GM19438 (cell line): ENCODE measurements around the gene ASCC2.

ENCODE experiments used
- ATAC-seq: cut with Tn5 transposase; IDR thresholded peaks from one replicate; pipeline ENCODE4 v1.9.1; 2021; ENCODE audit warnings: low read depth; ENCODE audit not compliant: unreplicated experiment

Gene ASCC2

DNA sequence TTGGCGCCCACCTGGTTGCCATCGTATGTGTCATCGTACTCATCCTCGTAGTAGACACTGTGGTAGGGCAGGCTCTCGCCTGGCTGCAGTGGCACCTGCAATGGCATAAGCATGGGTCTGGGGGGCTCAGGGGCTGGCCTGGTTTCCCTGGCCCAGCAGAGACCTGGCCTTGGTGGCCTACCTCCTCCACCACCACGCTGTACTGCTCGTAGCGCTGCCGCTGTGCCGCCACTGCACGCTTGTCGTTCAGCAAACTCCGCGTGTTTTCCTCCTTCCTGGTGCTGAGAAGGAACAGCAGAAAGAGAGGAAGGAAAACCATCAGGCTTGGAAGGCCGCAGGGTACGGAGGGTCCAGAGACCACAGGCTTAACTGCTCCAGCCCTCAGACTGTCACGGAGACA lies 44.7 kb downstream of the ASCC2 start:
- no peak for ATAC-seq

DNA sequence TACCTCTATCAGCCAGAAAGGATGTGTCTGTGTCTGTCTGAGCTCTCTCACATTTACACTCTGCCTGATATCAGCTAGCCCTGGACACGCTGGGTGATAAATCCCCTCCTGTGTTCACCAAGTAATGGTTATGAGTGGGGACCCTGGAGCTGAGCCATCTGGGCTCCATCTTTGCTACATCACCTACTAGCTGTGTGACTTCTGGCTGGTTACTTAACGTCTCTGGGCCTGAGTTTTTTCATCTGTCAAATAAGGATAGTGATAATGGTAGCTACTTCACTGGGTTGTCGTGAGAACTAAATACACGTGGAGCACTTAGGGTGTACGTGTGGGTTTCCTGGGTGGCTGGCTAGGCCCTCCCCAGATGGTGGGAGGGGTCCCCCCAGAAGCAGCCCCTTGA lies 48.0 kb downstream of the ASCC2 start:
- no peak for ATAC-seq

DNA sequence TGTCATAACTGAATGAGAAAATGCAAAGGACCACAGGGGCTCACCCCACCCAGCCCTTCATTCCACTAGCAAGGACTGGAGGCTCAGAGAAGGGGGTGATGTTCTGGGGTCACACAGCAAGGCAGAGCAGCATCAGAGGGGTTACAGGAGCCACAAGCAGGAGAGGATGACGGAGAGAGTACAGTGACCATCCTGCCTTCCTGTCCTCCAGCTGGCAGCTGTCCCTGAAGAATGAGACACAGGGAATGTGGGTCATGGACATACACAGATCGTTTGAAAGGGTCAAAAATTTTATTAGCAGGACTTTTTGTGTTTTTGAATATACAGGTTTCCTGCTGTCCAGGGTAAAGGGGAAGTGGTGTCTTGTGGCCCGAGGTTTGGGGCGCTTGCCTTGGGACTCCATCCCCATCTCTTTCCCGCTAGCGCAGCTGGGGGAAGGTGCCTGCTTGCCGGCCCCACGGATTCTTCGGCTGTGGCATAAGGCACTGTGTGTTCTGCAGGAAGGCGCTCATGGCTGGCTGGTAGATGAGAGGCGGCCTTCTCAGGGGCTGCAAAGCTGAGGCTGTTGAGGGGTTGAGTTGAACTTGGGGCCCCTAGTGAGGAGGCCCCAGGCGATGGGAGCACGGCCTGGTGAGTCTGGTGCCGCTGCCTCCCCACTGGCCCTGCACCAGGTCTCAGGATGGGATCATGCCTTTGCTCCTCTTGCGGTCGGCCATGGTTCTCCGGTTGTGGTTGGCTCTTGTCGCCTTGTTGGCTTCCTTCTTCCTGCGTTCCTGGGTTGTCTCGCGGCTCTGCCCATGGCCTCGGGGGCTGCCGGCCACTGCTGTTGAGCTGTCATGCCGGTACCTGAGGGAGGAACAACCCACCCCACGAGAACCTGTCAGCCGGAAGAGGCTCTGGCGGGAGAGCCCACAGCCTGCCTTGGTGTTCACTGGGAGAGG lies 49.5 kb downstream of the ASCC2 start:
- no peak for ATAC-seq

GRCh38 chr22:29787371-29787980 lies 50.6 kb downstream of the ASCC2 start:
- no peak for ATAC-seq

- no peak for ATAC-seq
Observed at GRCh38 chr22:29786031-29786430, 52.0 kb downstream of the ASCC2 start.

GRCh38 chr22:29784451-29785361 lies 53.4 kb downstream of the ASCC2 start:
- ATAC-seq = no peak

GRCh38 chr22:29782061-29782845 lies 55.8 kb downstream of the ASCC2 start:
- no peak for ATAC-seq

GRCh38 chr22:29780748-29781676 lies 57.1 kb downstream of the ASCC2 start:
- ATAC-seq = no peak

DNA sequence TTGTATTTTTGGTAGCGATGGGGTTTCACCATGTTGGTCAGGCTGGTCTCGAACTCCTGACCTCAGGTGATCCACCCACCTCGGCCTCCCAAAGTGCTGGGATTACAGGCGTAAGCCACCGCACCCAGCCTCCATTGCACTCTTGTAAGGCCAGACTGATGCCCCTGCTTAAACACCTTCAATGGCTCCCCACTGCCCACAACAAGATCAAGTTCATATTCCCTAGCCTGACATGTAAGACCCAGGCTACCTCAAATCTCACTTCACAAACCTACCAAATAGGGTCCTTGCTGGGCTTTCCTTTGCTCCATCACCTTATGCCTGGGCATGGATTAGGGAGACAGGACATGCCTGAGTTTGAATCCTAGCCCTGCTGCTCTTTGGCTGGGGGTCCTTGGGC lies 57.9 kb downstream of the ASCC2 start:
- ATAC-seq = no peak

- no peak for ATAC-seq
Observed at GRCh38 chr22:29773233-29773632, 64.8 kb downstream of the ASCC2 start.

DNA sequence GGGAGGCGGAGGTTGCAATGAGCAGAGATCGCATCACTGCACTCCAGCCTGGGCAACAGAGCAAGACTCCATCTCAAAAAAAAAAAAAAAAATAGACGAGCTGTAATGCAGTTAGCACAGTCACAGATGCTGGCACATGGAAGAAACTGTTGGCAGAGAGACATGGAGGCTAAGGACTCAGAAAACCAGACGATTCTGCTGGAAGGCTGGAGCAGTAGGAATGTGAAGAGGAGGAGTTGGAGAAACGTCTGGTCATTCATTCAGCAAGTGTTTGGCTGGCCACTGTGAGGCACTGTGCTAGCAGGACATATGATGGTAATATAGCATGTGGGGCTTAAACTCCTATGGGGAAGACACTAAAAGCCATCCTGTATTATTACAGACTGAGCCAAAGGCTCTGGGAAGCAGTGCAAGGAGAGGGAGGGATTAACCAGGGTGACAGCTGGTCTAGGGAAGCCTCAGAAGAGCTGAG lies 65.9 kb downstream of the ASCC2 start:
- ATAC-seq = no peak

DNA sequence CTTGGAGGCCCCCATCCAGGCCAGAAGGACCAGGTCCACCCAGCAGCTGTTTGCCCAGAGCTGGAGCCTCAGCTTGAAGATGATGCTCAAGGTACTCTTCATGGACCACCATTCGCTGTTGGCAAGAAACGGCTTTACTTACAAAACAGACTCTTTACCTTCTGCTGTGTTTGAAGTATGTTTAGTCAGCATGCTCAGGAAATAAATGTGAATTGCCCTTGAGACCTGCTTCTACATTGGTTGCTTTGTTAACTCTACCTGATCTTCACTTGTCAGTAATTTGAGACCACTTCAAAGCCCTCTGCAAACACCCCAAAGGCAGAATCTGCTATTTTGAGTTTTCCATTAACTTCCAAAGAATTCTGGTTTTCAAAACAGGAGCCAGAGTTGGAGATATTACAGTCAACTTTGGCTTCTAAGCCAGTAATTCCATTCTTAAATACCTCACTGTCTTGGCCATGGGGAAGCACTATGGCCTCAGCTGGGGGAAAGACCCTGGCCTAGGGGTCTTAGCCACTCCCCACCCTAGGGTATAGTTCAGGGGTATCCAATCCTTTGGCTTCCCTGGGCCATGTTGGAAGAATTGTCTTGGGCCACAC lies 68.3 kb downstream of the ASCC2 start:
- no peak for ATAC-seq

GRCh38 chr22:29768052-29768693 lies 69.9 kb downstream of the ASCC2 start:
- ATAC-seq = no peak

- ATAC-seq = peak; percentile 76
Observed at GRCh38 chr22:29767171-29768051, 70.7 kb downstream of the ASCC2 start, which contains the start of gene UQCR10. TSS of gene UQCR10 (plus strand) at chr22:29767369. CDS start at chr22:29767399, 30 bp downstream.

DNA sequence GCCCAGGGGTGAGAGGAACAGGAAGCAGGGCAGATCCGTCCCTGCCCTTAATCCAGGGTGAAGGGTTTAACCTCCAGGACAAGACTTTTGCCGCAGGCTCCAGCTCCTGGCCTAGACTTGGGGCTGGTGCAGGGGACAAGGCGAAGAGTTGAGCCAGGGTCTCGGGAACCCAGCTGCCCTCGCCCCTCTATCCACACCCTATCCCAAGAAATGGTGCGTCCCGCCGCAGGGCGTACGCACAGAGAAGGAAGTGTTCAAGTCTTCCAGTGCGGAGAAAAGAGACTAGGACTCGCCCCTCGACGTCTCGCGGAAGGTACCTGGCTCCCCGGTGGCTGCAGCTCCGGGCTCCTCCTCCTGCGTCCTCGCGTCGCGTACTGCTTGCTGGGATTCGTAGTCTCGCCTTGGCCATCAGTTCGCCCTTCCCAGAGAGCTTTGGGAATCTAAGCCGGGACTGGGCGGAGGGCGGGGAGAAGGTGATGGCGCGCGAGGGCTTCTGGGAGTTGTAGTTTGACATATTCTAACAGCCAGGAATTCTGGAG lies 71.4 kb downstream of the ASCC2 start, which contains the start of gene ZMAT5:
Gene ZMAT5 (minus strand): TSS at position 376 of the 539 bp plus-strand sequence. CDS start 18,463 bp downstream, outside the sequence.
- ATAC-seq = peak; percentile 89

GRCh38 chr22:29765905-29766631 lies 72.0 kb downstream of the ASCC2 start:
- ATAC-seq = no peak
